ENCODE data around the gene CHD6.

GRCh38 chr20:41638456-41638855 lies 20.3 kb upstream of the CHD6 start:
- TF ChIP-seq POLR2A (IDR thresholded peaks at IDR 0.05; ENCODE audit: low read depth) (no peak), EP300 (IDR thresholded peaks at IDR 0.05) (no peak)
- TF ChIP-seq, protein P1, sequence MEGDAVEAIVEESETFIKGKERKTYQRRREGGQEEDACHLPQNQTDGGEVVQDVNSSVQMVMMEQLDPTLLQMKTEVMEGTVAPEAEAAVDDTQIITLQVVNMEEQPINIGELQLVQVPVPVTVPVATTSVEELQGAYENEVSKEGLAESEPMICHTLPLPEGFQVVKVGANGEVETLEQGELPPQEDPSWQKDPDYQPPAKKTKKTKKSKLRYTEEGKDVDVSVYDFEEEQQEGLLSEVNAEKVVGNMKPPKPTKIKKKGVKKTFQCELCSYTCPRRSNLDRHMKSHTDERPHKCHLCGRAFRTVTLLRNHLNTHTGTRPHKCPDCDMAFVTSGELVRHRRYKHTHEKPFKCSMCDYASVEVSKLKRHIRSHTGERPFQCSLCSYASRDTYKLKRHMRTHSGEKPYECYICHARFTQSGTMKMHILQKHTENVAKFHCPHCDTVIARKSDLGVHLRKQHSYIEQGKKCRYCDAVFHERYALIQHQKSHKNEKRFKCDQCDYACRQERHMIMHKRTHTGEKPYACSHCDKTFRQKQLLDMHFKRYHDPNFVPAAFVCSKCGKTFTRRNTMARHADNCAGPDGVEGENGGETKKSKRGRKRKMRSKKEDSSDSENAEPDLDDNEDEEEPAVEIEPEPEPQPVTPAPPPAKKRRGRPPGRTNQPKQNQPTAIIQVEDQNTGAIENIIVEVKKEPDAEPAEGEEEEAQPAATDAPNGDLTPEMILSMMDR (IDR thresholded peaks at IDR 0.05), result no peak

Data from esophagus muscularis mucosa (tissue), 4 donors.